Stimulated activated CD8-positive, alpha-beta memory T cell treated with anti-CD3 and anti-CD28 coated beads, Interleukin-15, amount 100 ng/mL, for 24 hours (primary cell): Measurements from ENCODE around the gene HMOX1.

Source experiments
- DNase-seq: peaks from one replicate; pipeline ENCODE4 v3.0.0-alpha.2; 2020; ENCODE audit warnings: low read depth

HMOX1 gene, protein sequence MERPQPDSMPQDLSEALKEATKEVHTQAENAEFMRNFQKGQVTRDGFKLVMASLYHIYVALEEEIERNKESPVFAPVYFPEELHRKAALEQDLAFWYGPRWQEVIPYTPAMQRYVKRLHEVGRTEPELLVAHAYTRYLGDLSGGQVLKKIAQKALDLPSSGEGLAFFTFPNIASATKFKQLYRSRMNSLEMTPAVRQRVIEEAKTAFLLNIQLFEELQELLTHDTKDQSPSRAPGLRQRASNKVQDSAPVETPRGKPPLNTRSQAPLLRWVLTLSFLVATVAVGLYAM

DNA sequence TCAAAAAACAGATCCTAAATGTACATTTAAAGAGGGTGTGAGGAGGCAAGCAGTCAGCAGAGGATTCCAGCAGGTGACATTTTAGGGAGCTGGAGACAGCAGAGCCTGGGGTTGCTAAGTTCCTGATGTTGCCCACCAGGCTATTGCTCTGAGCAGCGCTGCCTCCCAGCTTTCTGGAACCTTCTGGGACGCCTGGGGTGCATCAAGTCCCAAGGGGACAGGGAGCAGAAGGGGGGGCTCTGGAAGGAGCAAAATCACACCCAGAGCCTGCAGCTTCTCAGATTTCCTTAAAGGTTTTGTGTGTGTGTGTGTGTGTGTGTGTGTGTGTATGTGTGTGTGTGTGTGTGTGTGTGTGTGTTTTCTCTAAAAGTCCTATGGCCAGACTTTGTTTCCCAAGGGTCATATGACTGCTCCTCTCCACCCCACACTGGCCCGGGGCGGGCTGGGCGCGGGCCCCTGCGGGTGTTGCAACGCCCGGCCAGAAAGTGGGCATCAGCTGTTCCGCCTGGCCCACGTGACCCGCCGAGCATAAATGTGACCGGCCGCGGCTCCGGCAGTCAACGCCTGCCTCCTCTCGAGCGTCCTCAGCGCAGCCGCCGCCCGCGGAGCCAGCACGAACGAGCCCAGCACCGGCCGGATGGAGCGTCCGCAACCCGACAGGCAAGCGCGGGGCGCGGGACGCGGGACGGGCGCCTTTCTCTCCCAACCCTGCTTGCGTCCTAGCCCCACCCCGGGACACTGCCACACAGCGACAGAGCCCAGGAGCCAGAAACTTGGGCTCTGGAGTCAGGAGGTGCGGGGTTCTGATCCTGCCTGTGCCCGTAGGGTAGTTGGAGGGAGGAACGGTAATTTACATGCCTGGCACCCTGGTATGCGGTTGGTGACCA lies at the start of gene HMOX1:
Gene HMOX1 (plus strand): TSS at position 560 of the 887 bp plus-strand sequence. CDS start 78 bp downstream, at position 638.
- peak; percentile 20 for DNase-seq

DNA sequence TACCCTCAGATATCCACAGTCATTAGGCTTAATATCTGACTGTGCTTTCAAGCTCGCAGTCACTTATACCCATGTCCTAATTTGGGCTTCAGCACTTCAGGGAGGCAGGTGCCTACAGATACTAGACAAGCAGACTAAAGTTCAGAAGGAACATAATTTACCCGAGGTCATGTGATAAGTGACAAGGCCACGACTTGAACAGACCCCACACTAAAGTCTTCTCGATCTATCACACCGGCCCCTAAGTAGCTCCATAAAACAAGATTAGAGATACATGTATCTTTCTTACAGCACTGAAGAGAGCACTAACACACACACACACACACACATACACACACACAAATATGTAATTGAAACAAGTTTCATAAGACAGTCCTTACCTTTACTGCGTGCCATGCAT lies 48.6 kb upstream of the HMOX1 start:
- DNase-seq: no peak

DNA sequence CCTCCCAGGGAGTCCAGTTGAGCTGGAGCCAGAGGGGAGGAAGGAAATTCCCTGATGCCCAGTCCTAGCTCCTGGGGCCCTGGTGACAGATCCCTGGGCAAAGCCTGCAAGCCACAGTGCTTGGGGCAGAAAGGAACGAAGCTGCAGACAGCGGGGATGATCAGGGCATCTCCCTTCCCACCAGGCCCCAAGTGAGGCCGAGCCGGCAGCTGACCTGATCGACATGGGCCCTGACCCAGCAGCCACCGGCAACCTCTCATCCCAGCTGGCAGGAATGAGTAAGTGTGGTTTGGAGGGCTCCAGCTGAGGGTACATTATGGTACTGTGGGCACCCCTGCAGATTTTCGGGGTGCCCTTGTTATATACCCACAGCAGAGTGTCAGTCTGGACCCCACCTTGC lies 47.7 kb upstream of the HMOX1 start:
- DNase-seq: no peak

DNA sequence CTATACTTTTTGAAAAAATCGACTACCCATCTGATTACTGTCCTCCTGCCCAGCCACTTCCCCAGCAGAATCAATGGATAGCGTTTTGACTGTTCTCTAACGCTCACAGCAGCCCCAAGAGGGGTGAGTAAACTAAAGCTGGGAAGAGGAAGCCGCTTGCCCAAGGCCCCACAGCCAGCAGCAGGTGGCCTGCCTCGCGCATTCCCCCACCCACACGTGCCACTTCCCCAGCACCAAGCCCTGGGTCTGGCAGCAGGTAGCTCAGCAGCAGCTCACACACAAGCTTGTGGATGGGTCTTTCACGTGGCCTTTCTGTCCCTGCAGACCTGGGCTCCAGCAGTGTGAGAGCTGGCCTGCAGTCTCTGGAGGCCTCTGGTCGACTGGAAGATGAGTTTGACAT lies 46.9 kb upstream of the HMOX1 start:
- DNase-seq: no peak

DNA sequence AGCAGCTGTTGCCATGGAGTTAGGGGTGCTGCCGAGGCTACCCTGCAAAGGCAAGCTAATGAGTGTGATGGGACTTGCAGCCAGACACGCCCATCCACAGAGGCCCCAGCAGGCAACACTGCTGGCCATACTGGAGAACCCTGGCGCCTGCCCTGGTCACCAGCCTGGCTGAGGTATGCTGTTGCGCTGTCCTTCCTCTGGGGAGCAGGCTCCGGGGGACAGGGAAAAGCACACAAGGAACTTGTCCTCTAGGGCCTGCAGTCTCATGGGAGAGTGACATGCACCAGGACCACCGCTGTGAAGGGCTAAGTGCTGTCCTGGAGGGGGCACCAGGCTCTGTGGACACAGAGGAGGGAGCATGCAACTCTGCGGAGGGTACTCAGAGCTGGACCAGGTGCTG lies 45.4 kb upstream of the HMOX1 start:
- DNase-seq: no peak

DNA sequence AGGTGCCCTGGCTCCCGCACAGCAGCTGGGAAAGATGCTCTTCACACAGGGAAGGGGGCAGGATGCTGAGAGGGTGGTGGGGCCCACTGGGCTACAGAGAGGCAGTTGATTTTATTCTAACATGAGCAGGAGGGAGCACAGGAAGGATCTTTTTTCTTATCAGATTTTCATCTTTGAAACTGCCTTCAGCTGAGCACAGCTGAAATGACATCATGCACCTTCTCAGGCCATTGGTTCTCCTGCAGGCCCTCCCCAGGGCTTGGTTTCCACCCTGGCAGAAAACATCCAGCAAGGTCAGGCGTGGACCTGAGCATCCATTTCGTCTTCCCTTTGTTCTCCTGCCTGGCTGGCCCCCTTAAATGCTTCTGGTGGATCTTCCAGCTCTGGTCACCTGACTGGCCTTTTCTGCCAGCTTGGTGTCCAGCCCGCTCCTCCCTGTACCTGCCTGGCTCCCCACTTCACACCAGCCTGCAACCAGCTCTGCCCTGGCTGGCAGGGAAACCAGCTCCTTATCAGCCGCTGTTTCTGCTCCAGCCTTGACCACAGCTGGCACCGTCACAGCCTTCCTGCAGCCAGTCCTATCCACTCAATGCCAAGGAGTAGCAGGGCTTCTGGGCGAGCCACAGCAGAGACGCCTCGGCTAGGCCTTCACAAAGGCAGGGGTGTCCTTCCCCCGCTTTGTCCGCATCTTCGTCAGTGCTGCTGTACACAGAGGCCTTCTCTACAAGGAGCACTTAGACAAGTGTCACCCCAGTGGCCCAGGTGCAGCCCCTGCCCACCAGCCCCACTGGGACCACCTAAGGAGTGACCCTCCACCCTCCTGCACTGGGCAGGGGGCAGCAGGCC lies 44.7 kb upstream of the HMOX1 start:
- no peak for DNase-seq

DNA sequence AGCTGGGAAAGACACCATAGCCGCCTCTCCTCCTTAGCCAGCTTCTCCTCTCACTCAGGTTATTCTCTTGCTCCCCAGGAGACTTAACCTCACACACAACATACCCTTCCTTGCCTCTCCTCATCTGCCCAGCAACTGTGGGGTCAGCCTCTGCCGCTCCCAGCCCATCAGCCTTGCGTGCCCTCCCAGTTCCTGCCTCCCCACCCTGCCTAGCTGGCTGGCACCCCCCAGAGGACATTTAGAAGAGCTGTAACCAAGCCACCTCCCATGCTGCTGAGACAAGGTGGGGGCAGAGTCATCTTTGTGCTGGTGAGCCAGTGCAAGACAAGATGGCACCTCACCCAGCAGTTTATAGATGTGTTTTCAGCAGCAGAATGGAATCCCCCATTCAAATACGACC lies 43.0 kb upstream of the HMOX1 start:
- no peak for DNase-seq

DNA sequence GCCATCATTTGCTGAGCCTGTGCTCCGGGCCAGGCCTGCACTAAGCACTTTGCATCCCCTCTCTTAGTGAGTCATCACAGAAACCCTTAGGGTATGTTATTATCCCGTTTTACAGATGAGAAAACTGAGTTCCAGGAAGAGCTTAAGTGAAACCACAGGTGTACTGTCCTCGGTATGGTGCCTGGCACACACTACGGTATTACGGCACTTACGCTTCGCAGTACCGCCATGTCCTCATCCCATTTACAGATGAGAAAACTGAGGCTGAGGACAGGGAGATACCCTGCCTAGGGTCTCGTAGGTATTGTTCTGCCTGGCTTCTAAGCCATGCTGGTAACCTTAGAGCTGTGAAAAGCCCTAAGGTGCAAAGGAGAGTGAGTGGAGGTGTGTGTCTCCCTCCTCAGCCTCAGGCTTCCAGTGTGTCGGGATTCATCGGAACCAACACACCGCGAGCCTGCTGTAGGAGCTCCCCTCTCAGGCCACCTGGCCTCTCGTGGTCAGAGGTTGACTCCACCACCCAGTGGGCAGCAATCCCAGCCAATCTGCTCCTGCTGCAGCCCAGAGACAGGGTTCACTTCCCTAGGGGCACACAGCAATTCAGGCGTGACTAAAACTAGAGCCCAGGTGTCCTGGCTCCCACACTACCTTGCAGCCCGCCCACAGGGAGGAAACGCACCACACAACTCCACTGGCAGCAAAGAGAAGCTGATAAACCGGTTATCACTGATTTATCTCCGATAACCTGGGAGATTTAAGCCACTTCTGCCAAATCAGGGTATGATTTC lies 39.6 kb upstream of the HMOX1 start:
- DNase-seq: no peak

DNA sequence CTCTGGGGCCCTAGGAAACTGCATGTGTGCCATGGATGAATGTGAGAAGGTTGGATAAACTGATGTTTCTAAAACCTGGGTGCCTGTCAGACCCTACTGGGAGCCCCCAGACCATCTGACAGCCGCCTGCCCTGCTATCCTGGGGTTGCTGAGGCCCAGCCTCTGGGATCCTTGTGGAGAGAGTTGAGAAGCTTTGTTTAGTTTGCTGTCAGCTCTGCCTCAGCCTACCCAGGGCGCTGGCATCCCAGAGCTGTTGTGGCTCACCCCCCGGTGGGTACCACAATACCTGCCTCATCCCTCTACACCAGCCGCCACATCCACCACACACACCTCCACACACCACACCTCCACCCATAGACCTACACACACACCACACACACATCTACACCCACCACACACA lies 38.5 kb upstream of the HMOX1 start:
- no peak for DNase-seq

DNA sequence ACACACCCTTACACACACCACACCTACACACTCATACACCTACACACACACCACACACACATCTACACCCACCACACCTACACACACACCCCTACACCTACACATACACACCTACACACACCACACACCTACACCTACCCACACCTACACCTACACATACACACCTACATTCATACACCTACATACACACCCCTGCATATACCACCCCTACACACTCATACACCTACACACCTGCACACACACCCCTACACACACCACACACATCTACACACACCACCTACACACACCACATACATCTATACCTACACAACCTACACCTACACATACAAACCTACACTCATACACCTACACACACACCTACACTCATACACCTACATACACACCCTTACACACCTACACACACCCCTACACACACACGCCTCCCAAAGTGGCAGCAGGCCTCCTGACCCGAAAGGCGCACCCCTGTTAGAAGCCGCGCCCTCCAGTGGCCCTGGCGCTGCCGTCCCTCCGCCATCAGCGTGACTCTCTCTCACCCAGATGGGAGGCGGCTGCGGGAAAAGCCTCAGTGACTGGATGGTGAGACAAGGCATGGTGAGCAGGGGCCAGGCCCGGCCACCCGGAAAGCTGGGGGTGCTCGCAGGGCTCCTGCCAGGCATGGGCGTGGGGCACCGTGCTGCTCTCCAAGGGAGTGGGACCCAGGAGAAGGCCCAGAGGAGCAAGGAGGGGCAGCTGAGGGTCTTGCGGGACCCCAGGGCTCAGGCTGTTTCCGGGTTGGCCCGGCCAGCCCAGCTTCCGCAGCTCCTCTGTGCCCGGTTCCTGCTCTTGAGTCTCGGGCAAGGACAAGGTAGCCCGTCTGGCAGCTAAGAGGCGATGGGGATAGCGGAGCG lies 37.0 kb upstream of the HMOX1 start:
- no peak for DNase-seq

DNA sequence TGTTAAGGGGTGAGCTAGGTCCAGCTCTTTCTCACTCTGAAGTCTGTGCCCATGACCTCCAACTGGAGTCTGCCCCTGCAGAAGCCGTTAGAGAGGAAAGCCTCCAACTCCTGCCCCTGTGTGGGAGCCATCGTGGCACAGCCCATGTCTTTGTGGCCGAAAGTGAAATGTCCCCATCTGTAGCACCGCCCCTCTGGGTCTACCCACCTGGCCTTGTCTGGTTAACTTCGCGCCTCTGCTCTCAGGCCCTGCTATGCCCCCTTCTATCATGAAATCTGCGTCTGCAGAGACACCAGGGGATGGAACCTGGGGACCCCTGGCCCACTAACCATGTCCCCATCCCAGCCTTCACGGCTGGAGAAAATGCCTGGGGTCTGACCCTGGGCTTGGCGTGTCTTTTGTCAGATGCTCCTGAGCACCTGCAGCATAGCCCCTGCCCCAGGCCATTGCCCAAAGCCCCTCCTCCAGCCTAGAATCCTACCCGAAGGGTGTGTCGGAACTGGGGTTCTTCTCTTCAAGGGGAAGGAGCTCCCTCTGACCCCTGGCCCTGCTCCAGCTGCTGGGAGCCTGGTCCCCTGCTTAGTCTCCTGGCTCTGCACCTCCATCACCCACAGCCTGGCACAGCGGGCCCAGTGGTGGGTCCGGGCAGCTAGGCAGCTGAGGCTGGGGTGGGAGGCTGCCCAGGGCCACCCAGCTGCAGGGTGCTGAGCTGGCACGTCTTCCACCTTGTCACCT lies 35.8 kb upstream of the HMOX1 start:
- no peak for DNase-seq

DNA sequence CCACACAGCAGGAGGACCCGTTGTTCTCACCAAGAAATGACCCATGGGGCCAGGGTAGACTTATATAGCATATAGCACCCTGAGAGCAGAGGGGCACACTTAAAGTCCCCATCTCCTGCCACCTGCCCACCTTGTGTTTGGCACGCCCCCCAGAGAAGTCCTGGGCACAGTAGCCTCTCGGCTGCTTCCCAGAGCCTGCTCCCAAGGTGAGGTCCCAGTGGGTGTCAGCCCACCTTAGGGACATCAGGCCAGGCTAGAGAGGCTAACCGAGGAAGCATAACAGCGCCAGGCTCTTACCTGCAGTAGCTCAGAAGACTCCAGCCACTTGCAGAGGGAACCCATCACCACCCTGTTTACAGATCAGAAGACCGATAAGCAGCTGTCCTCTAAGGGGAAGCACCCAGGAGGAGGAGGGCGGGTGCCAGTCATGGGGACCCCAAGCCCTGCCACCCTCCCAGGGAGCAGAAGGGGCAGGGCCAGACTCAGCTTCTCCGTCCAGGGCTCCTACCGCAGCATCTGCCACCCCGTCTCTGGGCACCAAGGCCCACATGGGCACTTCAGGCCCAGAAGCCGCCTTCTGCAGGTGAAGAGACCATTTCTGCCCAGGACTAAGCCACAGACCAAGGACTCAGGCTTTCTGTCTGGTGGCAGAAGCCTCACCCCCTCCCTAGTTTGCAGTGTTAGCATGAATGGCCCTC lies 34.9 kb upstream of the HMOX1 start:
- no peak for DNase-seq

DNA sequence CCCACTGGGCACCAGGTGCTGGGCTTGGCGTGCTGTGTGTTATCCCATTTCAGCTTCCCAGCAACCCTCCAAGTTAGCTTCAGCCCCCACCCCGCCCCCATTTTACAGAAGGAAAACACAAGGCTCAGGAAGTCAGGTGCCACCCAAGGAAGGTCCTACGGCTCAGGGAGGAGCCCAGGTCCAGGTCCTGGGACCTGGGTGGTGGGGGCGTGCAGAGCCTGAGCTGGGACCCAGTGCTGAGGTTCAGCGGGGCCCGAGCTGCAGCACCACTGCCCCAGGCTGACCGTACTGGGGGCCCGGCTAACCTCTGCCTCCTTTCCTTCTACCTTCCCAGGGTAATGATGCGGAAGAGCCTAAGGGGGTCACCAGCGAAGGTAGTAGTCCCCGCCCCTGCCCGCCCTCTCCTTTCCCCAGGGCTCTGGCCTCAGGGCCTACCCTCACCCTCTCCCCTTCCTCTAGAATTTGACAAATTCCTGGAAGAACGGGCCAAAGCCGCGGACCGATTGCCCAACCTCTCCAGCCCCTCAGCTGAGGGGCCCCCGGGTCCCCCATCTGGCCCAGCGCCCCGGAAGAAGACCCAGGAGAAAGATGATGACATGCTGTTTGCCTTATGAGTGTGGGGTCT lies 34.2 kb upstream of the HMOX1 start:
- DNase-seq: no peak

DNA sequence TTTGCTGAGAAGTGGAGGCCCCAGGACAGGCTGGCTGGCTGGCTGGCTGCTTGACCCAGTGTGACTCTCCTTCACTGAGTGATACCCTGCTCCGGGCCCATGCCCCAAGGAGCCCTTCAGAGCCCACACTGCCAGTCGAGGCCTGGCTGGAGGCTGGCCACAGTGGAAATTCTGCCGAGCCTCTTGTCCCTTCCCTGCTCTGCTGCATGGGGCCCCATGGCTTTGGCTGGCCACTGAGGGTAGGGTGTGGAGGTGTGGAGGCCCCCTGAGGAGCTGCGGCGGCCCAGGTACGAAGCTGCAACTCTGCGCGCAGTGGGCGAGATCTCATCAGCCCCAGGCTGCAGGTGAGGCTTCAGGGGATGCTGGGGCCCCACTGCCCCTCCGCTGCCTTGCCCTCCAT lies 33.4 kb upstream of the HMOX1 start:
- DNase-seq: no peak

DNA sequence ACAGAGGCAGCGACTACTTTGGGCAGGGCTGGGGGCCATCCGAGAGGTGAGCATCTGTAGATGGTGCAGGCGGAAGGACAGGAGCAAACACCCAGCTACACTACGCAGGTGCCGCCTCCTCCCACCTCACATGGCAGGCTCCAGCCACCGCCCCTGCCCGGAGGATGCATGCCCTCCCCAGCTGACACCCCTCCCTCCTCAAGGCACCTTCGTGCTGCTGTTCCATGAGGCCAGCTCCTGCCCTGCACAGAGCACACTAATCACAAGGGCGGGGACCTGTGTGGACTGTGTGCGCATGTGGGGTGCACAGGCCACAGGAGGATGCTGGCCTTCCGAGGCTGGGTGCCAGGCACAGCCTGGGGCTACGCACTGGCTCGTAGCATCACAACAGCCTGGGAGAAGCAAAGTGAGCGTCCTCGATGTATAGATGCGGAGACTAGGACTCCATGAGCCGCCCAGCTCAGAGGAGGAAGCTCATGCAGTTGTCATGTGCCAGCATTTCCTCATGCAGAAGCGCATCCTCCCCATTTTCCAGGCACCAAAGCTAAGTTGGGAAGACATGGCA lies 32.8 kb upstream of the HMOX1 start:
- DNase-seq: no peak

DNA sequence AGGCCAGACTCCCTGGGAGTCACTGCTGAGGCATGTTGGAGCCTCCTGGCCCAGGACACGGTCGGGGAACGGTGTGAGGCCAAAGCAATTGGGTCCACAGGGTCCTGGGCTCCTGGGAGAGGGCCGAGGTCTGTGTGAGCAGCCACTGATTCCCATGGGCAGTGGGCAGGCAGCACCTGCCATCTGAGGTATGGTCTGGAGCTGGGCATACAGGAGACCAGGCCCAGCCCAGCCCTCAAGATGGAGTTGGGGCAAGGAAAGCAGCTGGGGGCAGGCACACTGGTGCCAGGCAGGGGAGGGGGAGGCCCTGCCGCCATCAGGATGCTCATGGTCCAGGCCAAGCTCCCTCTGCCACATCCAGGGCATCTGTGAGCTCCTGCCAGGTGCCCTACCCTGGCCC lies 32.2 kb upstream of the HMOX1 start:
- no peak for DNase-seq

DNA sequence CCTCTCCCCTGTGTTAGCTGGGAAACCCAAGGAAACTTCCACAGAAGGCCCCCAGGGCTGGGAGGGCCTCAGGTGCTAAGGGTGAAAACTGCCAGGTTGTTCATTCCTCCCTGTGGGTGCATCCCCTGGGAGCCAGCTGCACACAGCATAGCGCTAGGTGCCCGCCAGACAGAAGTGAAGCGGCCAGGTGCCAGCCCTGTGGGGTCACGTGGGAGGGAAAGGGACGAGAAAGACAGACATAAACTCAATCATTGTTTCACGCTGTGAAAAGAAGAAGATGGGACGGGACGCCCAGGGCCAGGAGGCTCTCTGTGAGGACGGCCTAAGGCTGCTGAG lies 31.6 kb upstream of the HMOX1 start:
- DNase-seq: no peak

DNA sequence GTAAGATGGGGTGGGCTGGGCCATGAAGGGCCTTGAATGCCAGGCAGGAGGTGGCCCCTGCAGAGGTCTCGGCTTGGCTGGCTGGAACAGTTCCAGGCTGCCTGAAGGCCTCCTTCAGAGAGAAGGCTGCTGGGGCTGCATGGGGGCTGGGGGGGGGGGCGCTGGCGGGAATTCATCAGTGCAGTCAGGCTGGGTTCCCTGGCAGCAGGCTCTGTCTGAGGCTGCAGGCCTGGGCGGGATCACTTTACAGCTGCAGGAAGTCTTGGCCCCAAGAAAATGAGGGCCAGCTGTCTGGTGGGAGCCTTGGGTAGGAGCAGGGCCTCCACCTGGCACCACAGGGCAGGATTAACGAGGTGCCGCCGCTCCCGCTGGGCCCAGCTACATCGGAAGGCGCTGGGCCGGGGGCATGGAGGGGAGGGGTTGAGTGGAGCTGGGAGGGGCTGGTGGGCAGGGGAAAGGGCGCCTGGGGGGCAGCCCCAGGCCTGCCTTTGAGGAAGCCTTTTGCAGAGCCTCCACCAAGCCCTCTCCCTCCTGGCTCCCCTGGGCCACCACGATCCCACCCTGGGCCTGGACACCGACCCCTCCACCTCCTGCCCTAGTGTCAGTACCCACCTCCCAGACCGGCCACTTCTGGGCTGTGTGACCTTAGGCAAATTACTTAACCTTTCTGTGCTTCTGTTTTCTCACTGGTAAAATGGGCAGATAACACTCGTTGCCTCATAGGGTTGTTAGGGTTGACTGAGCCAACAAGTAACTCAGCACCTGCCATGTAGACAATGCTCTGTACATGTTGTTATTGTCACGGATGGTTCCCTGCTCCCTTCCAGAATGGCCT lies 31.0 kb upstream of the HMOX1 start:
- no peak for DNase-seq
